GM21526 (cell line): ENCODE results near the gene DDX4.

Experiments
- ATAC-seq: cut with Tn5 transposase; IDR thresholded peaks from one replicate; pipeline ENCODE4 v1.9.1; 2021; ENCODE audit warnings: moderate library complexity; ENCODE audit not compliant: unreplicated experiment, low FRiP score

DDX4 gene

GRCh38 chr5:55817030-55817429, 79.2 kb downstream of the DDX4 start:
- no peak for ATAC-seq

GRCh38 chr5:55820488-55820887, 82.6 kb downstream of the DDX4 start:
- ATAC-seq = no peak

- ATAC-seq = no peak
These were observed 84.1 kb downstream of the DDX4 start for GRCh38 chr5:55821731-55822512.

GRCh38 chr5:55823151-55823796, 85.4 kb downstream of the DDX4 start:
- ATAC-seq = no peak

- no peak for ATAC-seq
These were observed 92.1 kb downstream of the DDX4 start for GRCh38 chr5:55829956-55830355.

GRCh38 chr5:55832446-55832845, 94.6 kb downstream of the DDX4 start:
- no peak for ATAC-seq

- no peak for ATAC-seq
These were observed 98.3 kb downstream of the DDX4 start for GRCh38 chr5:55836191-55836590.

- no peak for ATAC-seq
These were observed 104.1 kb downstream of the DDX4 start for GRCh38 chr5:55841976-55842375.

- no peak for ATAC-seq
These were observed 110.0 kb downstream of the DDX4 start for GRCh38 chr5:55847837-55848236.

GRCh38 chr5:55848783-55849182, 110.9 kb downstream of the DDX4 start:
- ATAC-seq = no peak

- no peak for ATAC-seq
These were observed 113.2 kb downstream of the DDX4 start, which contains the start of gene IL31RA for GRCh38 chr5:55850839-55851674. IL31RA (plus strand) TSS chr5:55851357; CDS start chr5:55851571, 214 bp downstream.

GRCh38 chr5:55851675-55851979, 113.8 kb downstream of the DDX4 start:
- ATAC-seq = no peak

- no peak for ATAC-seq
These were observed 114.6 kb downstream of the DDX4 start for GRCh38 chr5:55852503-55852902.

GRCh38 chr5:55853041-55853670, 115.3 kb downstream of the DDX4 start:
- no peak for ATAC-seq

- no peak for ATAC-seq
These were observed 116.0 kb downstream of the DDX4 start for GRCh38 chr5:55853818-55854217.

- no peak for ATAC-seq
These were observed 117.6 kb downstream of the DDX4 start for GRCh38 chr5:55855509-55855908.

GRCh38 chr5:55856516-55857246, 118.8 kb downstream of the DDX4 start:
- ATAC-seq = no peak

GRCh38 chr5:55857247-55857640, 119.4 kb downstream of the DDX4 start:
- ATAC-seq = no peak

GRCh38 chr5:55858104-55858503, 120.2 kb downstream of the DDX4 start:
- no peak for ATAC-seq

GRCh38 chr5:55860288-55860687, 122.4 kb downstream of the DDX4 start:
- ATAC-seq = no peak
